ENCODE results near the gene AGO4. TPM values are rescaled to one million over a fixed set of nuclear protein-coding genes. Genes with fewer than 3 reads are reported as not detected.

Gene AGO4
- total RNA-seq, 5 donors from 2014 or later (not counting 1 experiment from before 2014, with no cell fraction given): 11.5 to 29.7 (median 18.9) TPM

GRCh38 chr1:35832276-35832905 is 24.6 kb downstream of the AGO4 start:
- no CpG with 5 or more reads among the region's 2 CpGs for WGBS (ENCODE audit: insufficient coverage)
- H3K27ac Mint-ChIP-seq: no peak overlapping the region
- CTCF ChIA-PET: interaction anchor here in 1 of 2 donors (0.6 kb wide), 1 partner anchor 295 kb away, joined by 3 read pairs; no protein-coding TSS in a partner anchor

GRCh38 chr1:35833395-35833794 is 25.6 kb downstream of the AGO4 start:
- H3K27me3 Mint-ChIP-seq: no peaks in the 10 kb centered on the region
- peaks cover 58% of the 10 kb centered on the region for H3K36me3 Mint-ChIP-seq
- no peaks in the 10 kb centered on the region for H3K4me1 ChIP-seq (ENCODE audit: control insufficient read depth in 1 of 2, extremely low read depth in 1 of 2, insufficient read depth in 2 of 2, low read length in 2 of 2)
- whole genome bisulfite sequencing (ENCODE audit: insufficient coverage): 100% methylated on average over 1 of the region's 2 CpGs
- no peak overlapping the region for H3K4me3 ChIP-seq (ENCODE audit: control insufficient read depth in 1 of 2, extremely low read depth in 1 of 2, low read length in 1 of 2)
- ATAC-seq (replicated peaks in 1 of 4) (no peak), DNase-seq (no peak)
- H3K9me3 Mint-ChIP-seq: peaks cover 0 to 4% (median 2%) of the 10 kb centered on the region in 3 donors
- H3K4me3 Mint-ChIP-seq: no peak overlapping the region
- no peaks in the 10 kb centered on the region for H3K27me3 ChIP-seq (replicated peaks in 1 of 2; ENCODE audit: control insufficient read depth in 2 of 2, extremely low read depth in 1 of 2, insufficient read depth in 2 of 2, low read length in 1 of 2)
- CTCF ChIA-PET: interaction anchor here in 1 of 2 donors (0.7 kb wide), 1 partner anchor 73 kb away, joined by 3 read pairs; no protein-coding TSS in a partner anchor
- peaks cover 6 to 51% of the 10 kb centered on the region in 2 donors for H3K36me3 ChIP-seq (ENCODE audit: control insufficient read depth in 2 of 2, extremely low read depth in 1 of 2, insufficient read depth in 1 of 2, low read length in 1 of 2)
- H3K4me1 Mint-ChIP-seq: no peaks in the 10 kb centered on the region
- POLR2A ChIA-PET: no interaction called here
- no peaks in the 10 kb centered on the region for H3K9me3 ChIP-seq
- no peak overlapping the region for H3K27ac ChIP-seq (ENCODE audit: low read length)
- H3K27ac Mint-ChIP-seq: no peak overlapping the region

More at GRCh38 chr1:35832276-35832905, 24.6 kb downstream of the AGO4 start:
- no peak for ATAC-seq (replicated peaks in 1 of 4)
- Mint-ChIP-seq H3K36me3 (peaks cover 54% of the 10 kb centered on the region), H3K27me3 (no peaks in the 10 kb centered on the region), H3K9me3 (peaks cover 0 to 4% (median 2%) of the 10 kb centered on the region in 3 donors), H3K4me3 (no peak overlapping the region), H3K4me1 (no peaks in the 10 kb centered on the region)
- Histone ChIP-seq H3K36me3 (ENCODE audit: control insufficient read depth in 2 of 2, extremely low read depth in 1 of 2, insufficient read depth in 1 of 2, low read length in 1 of 2) (peaks cover 6 to 58% of the 10 kb centered on the region in 2 donors), H3K27ac (ENCODE audit: low read length) (no peak overlapping the region), H3K4me3 (ENCODE audit: control insufficient read depth in 1 of 2, extremely low read depth in 1 of 2, low read length in 1 of 2) (no peak overlapping the region), H3K27me3 (replicated peaks in 1 of 2; ENCODE audit: control insufficient read depth in 2 of 2, extremely low read depth in 1 of 2, insufficient read depth in 2 of 2, low read length in 1 of 2) (no peaks in the 10 kb centered on the region), H3K9me3 (no peaks in the 10 kb centered on the region), H3K4me1 (ENCODE audit: control insufficient read depth in 1 of 2, extremely low read depth in 1 of 2, insufficient read depth in 2 of 2, low read length in 2 of 2) (no peaks in the 10 kb centered on the region)
- POLR2A ChIA-PET: interaction anchor here in 1 of 2 donors (0.5 kb wide), 1 partner anchor 386 kb away, joined by 4 read pairs; no protein-coding TSS in a partner anchor
- no peak for DNase-seq

- CTCF ChIA-PET: no interaction called here
- Mint-ChIP-seq H3K4me3 (no peak overlapping the region), H3K27me3 (no peaks in the 10 kb centered on the region), H3K27ac (no peak overlapping the region), H3K36me3 (peaks cover 55% of the 10 kb centered on the region), H3K4me1 (no peaks in the 10 kb centered on the region), H3K9me3 (peaks cover 0 to 4% (median 2%) of the 10 kb centered on the region in 3 donors)
- POLR2A ChIA-PET: no interaction called here
- no peak for DNase-seq
- Histone ChIP-seq H3K4me1 (ENCODE audit: control insufficient read depth in 1 of 2, extremely low read depth in 1 of 2, insufficient read depth in 2 of 2, low read length in 2 of 2) (no peaks in the 10 kb centered on the region), H3K27ac (ENCODE audit: low read length) (no peak overlapping the region), H3K27me3 (replicated peaks in 1 of 2; ENCODE audit: control insufficient read depth in 2 of 2, extremely low read depth in 1 of 2, insufficient read depth in 2 of 2, low read length in 1 of 2) (no peaks in the 10 kb centered on the region), H3K36me3 (ENCODE audit: control insufficient read depth in 2 of 2, extremely low read depth in 1 of 2, insufficient read depth in 1 of 2, low read length in 1 of 2) (peaks cover 6 to 48% of the 10 kb centered on the region in 2 donors), H3K4me3 (ENCODE audit: control insufficient read depth in 1 of 2, extremely low read depth in 1 of 2, low read length in 1 of 2) (no peak overlapping the region), H3K9me3 (no peaks in the 10 kb centered on the region)
- WGBS (ENCODE audit: insufficient coverage): no CpG with 5 or more reads among the region's 2 CpGs
- no peak for ATAC-seq (replicated peaks in 1 of 4)
Measured at GRCh38 chr1:35834218-35834617, 26.4 kb downstream of the AGO4 start.

GRCh38 chr1:35835398-35835797 is 27.6 kb downstream of the AGO4 start:
- H3K27me3 ChIP-seq (replicated peaks in 1 of 2; ENCODE audit: control insufficient read depth in 2 of 2, extremely low read depth in 1 of 2, insufficient read depth in 2 of 2, low read length in 1 of 2): no peaks in the 10 kb centered on the region
- CTCF ChIA-PET: no interaction called here

GRCh38 chr1:35836734-35837133 is 28.9 kb downstream of the AGO4 start:
- POLR2A ChIA-PET: no interaction called here
- peaks cover 6 to 49% of the 10 kb centered on the region in 2 donors for H3K36me3 ChIP-seq (ENCODE audit: control insufficient read depth in 2 of 2, extremely low read depth in 1 of 2, insufficient read depth in 1 of 2, low read length in 1 of 2)
- H3K27ac Mint-ChIP-seq: no peak overlapping the region
- peaks cover 0 to 4% (median 2%) of the 10 kb centered on the region in 3 donors for H3K9me3 Mint-ChIP-seq
- H3K4me3 Mint-ChIP-seq: no peak overlapping the region
- DNase-seq: no peak
- no peak overlapping the region for H3K27ac ChIP-seq (ENCODE audit: low read length)
- H3K36me3 Mint-ChIP-seq: peaks cover 64% of the 10 kb centered on the region
- H3K4me1 ChIP-seq (ENCODE audit: control insufficient read depth in 1 of 2, extremely low read depth in 1 of 2, insufficient read depth in 2 of 2, low read length in 2 of 2): no peaks in the 10 kb centered on the region
- ATAC-seq (replicated peaks in 1 of 4): no peak
- no peak overlapping the region for H3K4me3 ChIP-seq (ENCODE audit: control insufficient read depth in 1 of 2, extremely low read depth in 1 of 2, low read length in 1 of 2)
- H3K27me3 Mint-ChIP-seq: no peaks in the 10 kb centered on the region
- no CpG with 5 or more reads among the region's 1 CpG for WGBS (ENCODE audit: insufficient coverage)
- no peaks in the 10 kb centered on the region for H3K27me3 ChIP-seq (replicated peaks in 1 of 2; ENCODE audit: control insufficient read depth in 2 of 2, extremely low read depth in 1 of 2, insufficient read depth in 2 of 2, low read length in 1 of 2)
- H3K9me3 ChIP-seq: no peaks in the 10 kb centered on the region
- CTCF ChIA-PET: interaction anchor here (0.6 kb wide), 2 partner anchors 23 to 46 kb away, joined by 3 read pairs; partner anchors contain the start of gene AGO1 (in 1 of the 2)
- H3K4me1 Mint-ChIP-seq: no peaks in the 10 kb centered on the region

More at GRCh38 chr1:35835398-35835797, 27.6 kb downstream of the AGO4 start:
- WGBS (ENCODE audit: insufficient coverage): 86% methylated on average over 1 of the region's 2 CpGs
- H3K27me3 Mint-ChIP-seq: no peaks in the 10 kb centered on the region
- Histone ChIP-seq H3K27ac (ENCODE audit: low read length) (no peak overlapping the region), H3K4me3 (ENCODE audit: control insufficient read depth in 1 of 2, extremely low read depth in 1 of 2, low read length in 1 of 2) (no peak overlapping the region), H3K9me3 (no peaks in the 10 kb centered on the region), H3K36me3 (ENCODE audit: control insufficient read depth in 2 of 2, extremely low read depth in 1 of 2, insufficient read depth in 1 of 2, low read length in 1 of 2) (peaks cover 6 to 46% of the 10 kb centered on the region in 2 donors), H3K4me1 (ENCODE audit: control insufficient read depth in 1 of 2, extremely low read depth in 1 of 2, insufficient read depth in 2 of 2, low read length in 2 of 2) (no peaks in the 10 kb centered on the region)
- ATAC-seq (replicated peaks in 1 of 4) (no peak), DNase-seq (no peak)
- H3K4me1 Mint-ChIP-seq: no peaks in the 10 kb centered on the region
- H3K36me3 Mint-ChIP-seq: peaks cover 57% of the 10 kb centered on the region
- H3K4me3 Mint-ChIP-seq: no peak overlapping the region
- H3K9me3 Mint-ChIP-seq: peaks cover 0 to 4% (median 2%) of the 10 kb centered on the region in 3 donors
- no peak overlapping the region for H3K27ac Mint-ChIP-seq
- POLR2A ChIA-PET: no interaction called here

- ChIA-PET CTCF (no interaction called here), POLR2A (no interaction called here)
- no peak overlapping the region for H3K27ac ChIP-seq (ENCODE audit: low read length)
- 100% methylated on average over 2 of the region's 8 CpGs for WGBS (ENCODE audit: insufficient coverage)
- Mint-ChIP-seq H3K4me1 (no peaks in the 10 kb centered on the region), H3K27ac (no peak overlapping the region), H3K36me3 (peaks cover 68% of the 10 kb centered on the region), H3K27me3 (no peaks in the 10 kb centered on the region), H3K4me3 (no peak overlapping the region), H3K9me3 (peaks cover 0 to 4% (median 2%) of the 10 kb centered on the region in 3 donors)
- peaks cover 10 to 49% of the 10 kb centered on the region in 2 donors for H3K36me3 ChIP-seq (ENCODE audit: control insufficient read depth in 2 of 2, extremely low read depth in 1 of 2, insufficient read depth in 1 of 2, low read length in 1 of 2)
- ATAC-seq (replicated peaks in 1 of 4): no peak
- DNase-seq: no peak
- H3K9me3 ChIP-seq: no peaks in the 10 kb centered on the region
- no peak overlapping the region for H3K4me3 ChIP-seq (ENCODE audit: control insufficient read depth in 1 of 2, extremely low read depth in 1 of 2, low read length in 1 of 2)
- no peaks in the 10 kb centered on the region for H3K27me3 ChIP-seq (replicated peaks in 1 of 2; ENCODE audit: control insufficient read depth in 2 of 2, extremely low read depth in 1 of 2, insufficient read depth in 2 of 2, low read length in 1 of 2)
- no peaks in the 10 kb centered on the region for H3K4me1 ChIP-seq (ENCODE audit: control insufficient read depth in 1 of 2, extremely low read depth in 1 of 2, insufficient read depth in 2 of 2, low read length in 2 of 2)
Measured at GRCh38 chr1:35838693-35839245, 31.0 kb downstream of the AGO4 start.
